T-helper 2 cell treated with Interferon-gamma antibody and Interleukin-4, amounts not matched to agents 100 ng/mL and 5 ng/mL, for 36 hours (primary cell): ENCODE data around the gene IFNAR1. TPM values are rescaled to one million over a fixed set of nuclear protein-coding genes. Genes with fewer than 3 reads are reported as not detected.
"Not testable (repeated sequence)": the region's sequence is repeated elsewhere in the genome, so short reads cannot be mapped to it uniquely, and the experiment has no call there.

Experiments
- intact Hi-C: fragments of 100-400 bp; cut with micrococcal nuclease; formaldehyde crosslinking; loops from one replicate; pipeline ENCODE4 v1.15.1; 2023
- total RNA-seq: library from RNA; stranded (reverse); gene quantifications from 2 replicates; pipeline ENCODE4 v1.2.3, GENCODE V29; 2022

IFNAR1 gene
- total RNA-seq, 1 donor from 2014 or later, result 32.3 TPM

DNA sequence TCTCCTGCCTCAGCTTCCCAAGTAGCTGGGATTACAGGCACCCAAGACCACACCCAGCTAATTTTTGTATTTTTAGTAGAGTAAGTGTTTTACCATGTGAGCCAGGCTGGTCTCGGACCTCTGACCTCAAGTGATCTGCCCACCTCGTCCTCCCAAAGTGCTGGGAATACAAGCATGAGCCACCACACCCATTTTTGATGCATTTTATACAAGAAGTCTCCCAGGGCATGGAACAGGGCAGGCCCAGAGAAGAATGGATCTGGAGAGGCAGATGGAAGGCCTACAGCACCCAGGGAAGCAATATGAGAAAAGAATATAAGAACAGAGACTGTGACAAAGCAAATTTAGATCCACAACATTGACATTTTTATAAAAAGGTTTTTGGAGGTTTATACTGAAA is 18.8 kb upstream of the IFNAR1 start:
- intact Hi-C loops, result no loop called here

GRCh38 chr21:33308586-33309490 is 15.9 kb upstream of the IFNAR1 start:
- intact Hi-C loops, result no loop called here

GRCh38 chr21:33309778-33310177 is 15.0 kb upstream of the IFNAR1 start:
- intact Hi-C loops, result no loop called here

DNA sequence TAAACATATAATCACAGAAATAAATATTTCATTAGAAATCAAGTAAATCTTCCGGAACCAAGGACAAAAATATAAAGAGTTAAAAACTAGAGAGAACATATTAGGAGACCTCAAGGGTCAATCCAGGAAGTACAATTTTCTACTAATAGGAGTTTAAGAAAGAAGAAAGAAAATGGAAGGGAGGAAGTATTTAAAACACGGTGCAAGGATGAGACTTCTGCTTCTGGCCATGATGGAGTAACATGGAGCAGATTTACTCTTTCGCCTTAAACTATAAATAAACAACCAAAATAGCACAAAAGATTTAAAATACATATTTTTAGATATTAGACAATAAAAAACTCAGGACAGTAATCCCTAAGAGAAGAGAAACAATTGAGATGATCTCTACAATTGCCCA is 12.6 kb upstream of the IFNAR1 start:
- intact Hi-C loops, result no loop called here

- intact Hi-C loops, result no loop called here
These were observed 11.6 kb upstream of the IFNAR1 start for GRCh38 chr21:33313183-33313582.

DNA sequence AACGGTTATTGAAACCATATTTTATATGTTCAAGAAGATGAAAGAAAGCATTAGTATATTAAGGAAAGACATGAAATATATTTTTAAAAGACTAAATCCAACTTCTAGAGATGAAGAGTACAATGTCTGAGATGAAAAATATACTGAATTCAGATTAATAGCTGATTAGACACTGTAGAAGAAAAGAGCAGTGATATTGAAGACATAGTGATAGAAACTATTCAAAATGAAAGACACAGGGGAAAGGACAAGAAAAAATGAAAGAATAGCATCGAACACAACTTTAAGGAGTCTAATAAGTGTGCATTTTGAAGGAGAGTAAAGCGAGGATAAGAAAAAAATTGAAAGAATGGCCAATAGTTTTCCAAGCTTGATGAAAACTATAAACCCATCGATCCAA is 11.2 kb upstream of the IFNAR1 start:
- intact Hi-C loops, result no loop called here

- intact Hi-C loops, result no loop called here
These were observed 10.7 kb upstream of the IFNAR1 start for GRCh38 chr21:33314111-33314510.

GRCh38 chr21:33315946-33316710 is 8.6 kb upstream of the IFNAR1 start:
- intact Hi-C loops, result no loop called here

GRCh38 chr21:33317145-33317544 is 7.6 kb upstream of the IFNAR1 start:
- intact Hi-C loops, result no loop called here

- intact Hi-C loops, result no loop called here
These were observed 6.8 kb upstream of the IFNAR1 start for GRCh38 chr21:33317786-33318486.

- intact Hi-C loops, result not testable (repeated sequence)
These were observed 3.8 kb upstream of the IFNAR1 start for GRCh38 chr21:33321005-33321404.

DNA sequence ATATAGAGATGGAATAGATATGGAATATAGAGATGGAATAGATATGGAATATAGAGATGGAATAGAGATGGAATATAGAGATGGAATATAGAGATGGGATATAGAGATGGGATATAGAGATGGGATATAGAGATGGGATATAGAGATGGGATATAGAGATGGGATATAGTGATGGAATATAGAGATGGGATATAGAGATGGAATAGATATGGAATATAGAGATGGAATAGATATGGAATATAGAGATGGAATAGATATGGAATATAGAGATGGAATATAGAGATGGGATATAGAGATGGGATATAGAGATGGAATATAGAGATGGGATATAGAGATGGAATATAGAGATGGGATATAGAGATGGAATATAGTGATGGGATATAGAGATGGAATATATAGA is 1.2 kb upstream of the IFNAR1 start:
- intact Hi-C loops, result loop anchor here (2.0 kb wide), 2 partner anchors 57 to 93 kb away; partner anchors contain the start of gene IL10RB

DNA sequence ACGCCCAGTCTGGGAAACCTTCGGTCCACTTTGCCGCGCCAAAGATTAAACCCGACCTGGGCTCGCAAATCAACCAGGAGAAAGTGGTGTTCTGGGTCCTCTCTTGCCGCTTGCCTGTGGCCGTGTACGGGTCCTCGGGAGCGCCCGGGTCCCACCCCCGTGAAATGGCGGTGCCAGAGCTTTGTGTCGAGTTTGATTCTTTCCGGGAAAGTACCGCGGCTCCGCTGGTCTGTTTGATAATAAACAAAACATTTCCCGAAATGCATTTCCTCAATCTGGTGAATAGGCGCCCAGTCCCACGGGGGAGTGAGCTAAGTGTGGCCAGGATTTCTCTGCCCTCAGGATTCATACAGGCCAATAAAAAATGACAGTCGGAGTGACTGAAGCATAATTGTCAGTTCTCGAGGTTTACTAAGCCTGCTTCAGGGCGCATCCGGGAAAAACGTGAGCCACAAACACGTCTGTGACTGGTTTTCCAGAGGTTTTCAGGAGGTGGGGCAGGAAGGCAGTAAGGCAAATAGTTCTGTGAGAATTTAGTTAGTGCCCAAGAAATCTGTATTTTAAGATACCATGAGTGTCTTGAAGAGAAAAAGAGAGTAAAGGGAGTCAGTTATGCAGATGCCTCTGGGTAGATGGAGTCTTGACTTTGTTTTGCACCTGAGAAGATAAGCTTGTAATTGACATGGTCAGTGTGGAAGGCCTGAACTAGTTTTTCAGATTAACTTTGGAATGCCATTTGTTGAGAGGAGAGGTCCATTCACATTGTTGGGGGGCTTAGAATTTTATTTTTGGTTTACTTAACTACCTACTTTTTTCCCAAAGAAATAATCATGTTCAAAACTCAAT is 675 bp downstream of the IFNAR1 start:
- intact Hi-C loops, result loop anchor here (1.0 to 5.0 kb wide), 5 partner anchors 37 to 217 kb away; partner anchors contain the start of genes GART and IL10RB

- intact Hi-C loops, result loop anchor here (5.0 kb wide), 1 partner anchor 55 kb away; no protein-coding TSS in a partner anchor
These were observed 2.6 kb downstream of the IFNAR1 start for GRCh38 chr21:33327326-33327725.

GRCh38 chr21:33327792-33328433 is 3.1 kb downstream of the IFNAR1 start:
- intact Hi-C loops, result loop anchor here (5.0 kb wide), 1 partner anchor 54 kb away; no protein-coding TSS in a partner anchor

- intact Hi-C loops, result no loop called here
These were observed 6.0 kb downstream of the IFNAR1 start for GRCh38 chr21:33330726-33331125.

- intact Hi-C loops, result no loop called here
These were observed 7.4 kb downstream of the IFNAR1 start for GRCh38 chr21:33332143-33332542.

DNA sequence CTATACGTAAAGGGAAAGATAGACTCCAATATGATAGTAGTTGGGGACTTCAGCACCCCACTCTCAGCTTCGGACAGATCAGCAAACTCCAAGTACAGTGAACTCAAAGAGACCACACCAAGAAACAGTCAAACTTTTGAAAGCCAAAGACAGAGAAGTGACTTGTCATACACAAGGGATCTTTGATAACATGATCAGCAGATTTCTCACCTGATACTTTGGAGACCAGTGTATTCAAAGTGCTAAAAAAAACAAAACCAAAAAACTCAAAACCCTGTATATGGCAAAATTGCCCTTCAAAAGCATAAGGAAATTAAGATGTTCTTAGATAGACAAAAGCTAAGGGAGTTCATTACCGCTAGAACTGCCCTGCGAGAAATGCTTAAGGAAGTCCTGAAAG is 9.4 kb downstream of the IFNAR1 start:
- intact Hi-C loops, result no loop called here

- intact Hi-C loops, result no loop called here
These were observed 10.1 kb downstream of the IFNAR1 start for GRCh38 chr21:33334824-33335223.

GRCh38 chr21:33339135-33339534 is 14.4 kb downstream of the IFNAR1 start:
- intact Hi-C loops, result no loop called here
